ENCODE results near the gene C9orf43. TPM values are rescaled to one million over a fixed set of nuclear protein-coding genes. Genes with fewer than 3 reads are reported as not detected.

Gene C9orf43
- total RNA-seq, 1 experiment from 2014 or later = 1.9 TPM

- Mint-ChIP-seq H3K4me1 (ENCODE audit: low read depth, unreplicated experiment) (peaks cover 15% of the 10 kb centered on the region), H3K9me3 (ENCODE audit: unreplicated experiment) (no peaks in the 10 kb centered on the region), H3K36me3 (ENCODE audit: insufficient read depth, unreplicated experiment) (peaks cover 46% of the 10 kb centered on the region), H3K27ac (ENCODE audit: unreplicated experiment) (no peak overlapping the region), H3K4me3 (ENCODE audit: unreplicated experiment) (no peak overlapping the region), H3K27me3 (ENCODE audit: insufficient read depth, unreplicated experiment) (no peaks in the 10 kb centered on the region)
- no peak for TF ChIP-seq CTCF (IDR thresholded peaks at IDR 0.05; ENCODE audit: insufficient read depth in 1 of 2, low read depth in 1 of 2, low read length in 1 of 2, severe bottlenecking in 1 of 2, unreplicated experiment in 1 of 2)
- Histone ChIP-seq H3K9me3 (no peaks in the 10 kb centered on the region), H3K36me3 (ENCODE audit: control insufficient read depth, insufficient read depth, low read length) (0 out of 2 replicates have a peak, but pooled peaks cover 4% of the 10 kb centered on the region), H3K27me3 (replicated peaks; ENCODE audit: control insufficient read depth, insufficient read depth, low read length) (no peaks in the 10 kb centered on the region), H3K4me1 (peaks cover 14% of the 10 kb centered on the region), H3K4me3 (ENCODE audit: low read depth, low read length) (no peak overlapping the region)
- no TSS peak for BruUV-seq (replicated peaks)
- CTCF ChIA-PET = interaction anchor here (0.7 kb wide), 1 partner anchor 32 kb away, joined by 4 read pairs; no protein-coding TSS in a partner anchor
- POLR2A ChIA-PET = no interaction called here
- intact Hi-C loops (cut with micrococcal nuclease; ENCODE audit: unreplicated experiment) = no loop called here
- DNase-seq = no peak
These were observed 17.3 kb upstream of the C9orf43 start for GRCh38 chr9:113393281-113393680.

GRCh38 chr9:113395000-113395861, 15.3 kb upstream of the C9orf43 start:
- Mint-ChIP-seq H3K4me1 (ENCODE audit: low read depth, unreplicated experiment) (peaks cover 20% of the 10 kb centered on the region), H3K4me3 (ENCODE audit: unreplicated experiment) (no peak overlapping the region), H3K9me3 (ENCODE audit: unreplicated experiment) (no peaks in the 10 kb centered on the region), H3K27ac (ENCODE audit: unreplicated experiment) (no peak overlapping the region), H3K27me3 (ENCODE audit: insufficient read depth, unreplicated experiment) (no peaks in the 10 kb centered on the region), H3K36me3 (ENCODE audit: insufficient read depth, unreplicated experiment) (peaks cover 36% of the 10 kb centered on the region)
- DNase-seq = no peak
- TF ChIP-seq CTCF (IDR thresholded peaks at IDR 0.05; ENCODE audit: insufficient read depth in 1 of 2, low read depth in 1 of 2, low read length in 1 of 2, severe bottlenecking in 1 of 2, unreplicated experiment in 1 of 2) = no peak
- Histone ChIP-seq H3K4me1 (peaks cover 26% of the 10 kb centered on the region), H3K9me3 (no peaks in the 10 kb centered on the region), H3K36me3 (ENCODE audit: control insufficient read depth, insufficient read depth, low read length) (0 out of 2 replicates have a peak, but pooled peaks cover 2% of the 10 kb centered on the region), H3K4me3 (ENCODE audit: low read depth, low read length) (no peak overlapping the region), H3K27me3 (replicated peaks; ENCODE audit: control insufficient read depth, insufficient read depth, low read length) (no peaks in the 10 kb centered on the region)
- intact Hi-C loops (cut with micrococcal nuclease; ENCODE audit: unreplicated experiment) = no loop called here
- POLR2A ChIA-PET = no interaction called here
- CTCF ChIA-PET = no interaction called here
- BruUV-seq (replicated peaks) = no TSS peak

- Mint-ChIP-seq H3K27me3 (ENCODE audit: insufficient read depth, unreplicated experiment) (no peaks in the 10 kb centered on the region), H3K4me3 (ENCODE audit: unreplicated experiment) (no peak overlapping the region), H3K36me3 (ENCODE audit: insufficient read depth, unreplicated experiment) (peaks cover 20% of the 10 kb centered on the region), H3K27ac (ENCODE audit: unreplicated experiment) (no peak overlapping the region), H3K4me1 (ENCODE audit: low read depth, unreplicated experiment) (peaks cover 20% of the 10 kb centered on the region), H3K9me3 (ENCODE audit: unreplicated experiment) (no peaks in the 10 kb centered on the region)
- Histone ChIP-seq H3K4me1 (peaks cover 36% of the 10 kb centered on the region), H3K9me3 (no peaks in the 10 kb centered on the region), H3K27me3 (replicated peaks; ENCODE audit: control insufficient read depth, insufficient read depth, low read length) (no peaks in the 10 kb centered on the region), H3K4me3 (ENCODE audit: low read depth, low read length) (no peak overlapping the region), H3K36me3 (ENCODE audit: control insufficient read depth, insufficient read depth, low read length) (no peaks in the 10 kb centered on the region)
- no TSS peak for BruUV-seq (replicated peaks)
- ChIA-PET POLR2A (no interaction called here), CTCF (interaction anchor here (0.5 kb wide), 1 partner anchor 231 kb away, joined by 3 read pairs; no protein-coding TSS in a partner anchor)
- intact Hi-C loops (cut with micrococcal nuclease; ENCODE audit: unreplicated experiment) = no loop called here
- no peak for TF ChIP-seq CTCF (IDR thresholded peaks at IDR 0.05; ENCODE audit: insufficient read depth in 1 of 2, low read depth in 1 of 2, low read length in 1 of 2, severe bottlenecking in 1 of 2, unreplicated experiment in 1 of 2)
- DNase-seq = no peak
These were observed 13.3 kb upstream of the C9orf43 start for GRCh38 chr9:113397203-113397631.

All from Caco-2 (cell line).